HG02938 (cell line): Measurements from ENCODE around the gene KIFC3.
"Not testable (repeated sequence)": the region's sequence is repeated elsewhere in the genome, so short reads cannot be mapped to it uniquely, and the experiment has no call there.

ENCODE experiments used
- ATAC-seq: cut with Tn5 transposase; IDR thresholded peaks from one replicate; pipeline ENCODE4 v1.9.1; 2021; ENCODE audit warnings: mild to moderate bottlenecking, moderate library complexity; ENCODE audit not compliant: unreplicated experiment

KIFC3 gene

GRCh38 chr16:57726433-57726947 is 75.8 kb downstream of the KIFC3 start:
- ATAC-seq, result no peak

- ATAC-seq, result no peak
Observed at GRCh38 chr16:57725976-57726375, 76.3 kb downstream of the KIFC3 start.

GRCh38 chr16:57725554-57725953 is 76.7 kb downstream of the KIFC3 start:
- ATAC-seq, result no peak

GRCh38 chr16:57725151-57725550 is 77.1 kb downstream of the KIFC3 start:
- ATAC-seq, result no peak

- no peak for ATAC-seq
Observed at GRCh38 chr16:57724531-57724930, 77.8 kb downstream of the KIFC3 start.

- no peak for ATAC-seq
Observed at GRCh38 chr16:57723170-57723569, 79.1 kb downstream of the KIFC3 start.

GRCh38 chr16:57722651-57723050 is 79.6 kb downstream of the KIFC3 start:
- no peak for ATAC-seq

GRCh38 chr16:57722210-57722499 is 80.1 kb downstream of the KIFC3 start:
- ATAC-seq, result no peak

GRCh38 chr16:57721356-57722209 is 80.7 kb downstream of the KIFC3 start:
- ATAC-seq, result no peak

GRCh38 chr16:57720142-57720575 is 82.1 kb downstream of the KIFC3 start:
- no peak for ATAC-seq

- no peak for ATAC-seq
Observed at GRCh38 chr16:57714047-57714446, 88.2 kb downstream of the KIFC3 start.

- no peak for ATAC-seq
Observed at GRCh38 chr16:57713596-57713995, 88.7 kb downstream of the KIFC3 start.

GRCh38 chr16:57712569-57712968 is 89.7 kb downstream of the KIFC3 start:
- ATAC-seq, result not testable (repeated sequence)

- ATAC-seq, result no peak
Observed at GRCh38 chr16:57711993-57712392, 90.3 kb downstream of the KIFC3 start.

- ATAC-seq, result no peak
Observed at GRCh38 chr16:57711346-57711745, 90.9 kb downstream of the KIFC3 start.

GRCh38 chr16:57709663-57710062 is 92.6 kb downstream of the KIFC3 start:
- ATAC-seq, result no peak
